Retinal pigment epithelial cell (primary cell): ENCODE measurements around the gene CREB3.

ENCODE experiments used
- DNase-seq: peaks from one replicate; pipeline ENCODE4 v3.0.0-alpha.2; 2010; ENCODE audit warnings: low read depth
- H3K4me3 ChIP-seq: 2 replicates; pipeline ENCODE4 v1.5.1; 2011; ENCODE audit warnings: mild to moderate bottlenecking, low read length, control low read depth, moderate library complexity
- CTCF ChIP-seq: conservative IDR thresholded peaks from 2 replicates; pipeline ENCODE4 v1.5.1; 2011; ENCODE audit warnings: low read depth, low read length, control low read depth, inconsistent platforms

Gene CREB3

GRCh38 chr9:35687972-35688557 lies 44.4 kb upstream of the CREB3 start:
- no peak for TF ChIP-seq CTCF
- H3K4me3 ChIP-seq: peak overlapping the region; percentile 81
- no peak for DNase-seq

- DNase-seq: peak; percentile 59
- peak overlapping the region; percentile 81 for H3K4me3 ChIP-seq
- TF ChIP-seq CTCF: no peak
Observed at GRCh38 chr9:35688558-35689541, 43.6 kb upstream of the CREB3 start.

GRCh38 chr9:35689542-35690293 lies 42.7 kb upstream of the CREB3 start, which contains the start of gene TPM2:
TPM2 (minus strand) TSS chr9:35689925; CDS start chr9:35689817, 108 bp downstream.
- no peak for TF ChIP-seq CTCF
- H3K4me3 ChIP-seq: peak within 1 kb of the TSS; percentile 81
- no peak for DNase-seq

GRCh38 chr9:35690294-35690613 lies 42.2 kb upstream of the CREB3 start:
- TF ChIP-seq CTCF: no peak
- DNase-seq: no peak
- peak overlapping the region; percentile 81 for H3K4me3 ChIP-seq

- no peak for TF ChIP-seq CTCF
- DNase-seq: no peak
- peak overlapping the region; percentile 81 for H3K4me3 ChIP-seq
Observed at GRCh38 chr9:35690614-35691333, 41.7 kb upstream of the CREB3 start.

- no peak for TF ChIP-seq CTCF
- H3K4me3 ChIP-seq: peak overlapping the region; percentile 81
- no peak for DNase-seq
Observed at GRCh38 chr9:35691334-35691650, 41.2 kb upstream of the CREB3 start.
